Panc1 (cell line): ENCODE measurements around the gene PTAFR. TPM values are rescaled to one million over a fixed set of nuclear protein-coding genes. Genes with fewer than 3 reads are reported as not detected.

Experiments used
- ATAC-seq: fragments of 200-7000 bp; cut with Tn5 transposase; 2 replicates; pipeline ENCODE4 v1.9.1; 2020; ENCODE audit warnings: mild to moderate bottlenecking, moderate library complexity
- BruUV-seq: library from RNA; stranded (reverse); fragments of 400-500 nt; replicated peaks from 2 replicates; lab custom pipeline; 2021; lab: Mats Ljungman, UMichigan
- CTCF ChIA-PET: fragments of 300-600 bp; sonication (Branson Sonifier 250); formaldehyde crosslinking; loops from one replicate; lab custom pipeline; 2022; ENCODE audit warnings: antibody characterized with exemption; lab: Charles Lee
- POLR2A ChIA-PET: fragments of 300-600 bp; sonication (Branson Sonifier 250); formaldehyde crosslinking; loops from one replicate; lab custom pipeline; 2022; ENCODE audit warnings: antibody characterized with exemption; lab: Charles Lee
- DNase-seq: peaks from one replicate; pipeline ENCODE4 v3.0.0-alpha.2; 2010; ENCODE audit warnings: low read depth, low spot score
- H3K27ac ChIP-seq: 2 replicates; pipeline ENCODE4 v1.5.1; 2011; ENCODE audit warnings: mild to moderate bottlenecking, low read length, inconsistent platforms
- H3K27me3 ChIP-seq: fragments of 200-500 bp; sonication (Bioruptor generic); 2 replicates; pipeline ENCODE4 v1.6.0; 2014; ENCODE audit warnings: low read length, inconsistent platforms; ENCODE audit not compliant: control insufficient read depth, insufficient read depth
- H3K36me3 ChIP-seq: fragments of 200-500 bp; sonication (Bioruptor generic); 2 replicates; pipeline ENCODE4 v1.5.1; 2014; ENCODE audit warnings: inconsistent platforms, mild to moderate bottlenecking, low read length, moderate library complexity; ENCODE audit not compliant: control insufficient read depth, insufficient read depth
- H3K4me1 ChIP-seq: 2 replicates; pipeline ENCODE4 v1.5.1; 2011; ENCODE audit warnings: inconsistent platforms, mild to moderate bottlenecking, low read length, moderate library complexity; ENCODE audit not compliant: control insufficient read depth, insufficient read depth
- H3K4me3 ChIP-seq, 2 experiments: 2 replicates each; pipeline ENCODE4 v1.5.1; 2011 to 2012; ENCODE audit warnings: low read depth in 2 of 2, low read length in 2 of 2, mild to moderate bottlenecking in 2 of 2, inconsistent platforms in 1 of 2, moderate library complexity in 1 of 2
- H3K9me3 ChIP-seq: fragments of 200-500 bp; sonication (Bioruptor generic); 2 replicates; pipeline ENCODE4 v1.5.1; 2014; ENCODE audit warnings: low read depth, mild to moderate bottlenecking, inconsistent platforms, low read length, moderate library complexity; ENCODE audit not compliant: control insufficient read depth, insufficient read depth
- POLR2AphosphoS5 ChIP-seq: IDR thresholded peaks from 2 replicates; pipeline ENCODE4 v1.6.1; 2012; ENCODE audit warnings: mild to moderate bottlenecking, low read depth, low read length, moderate library complexity
- SIN3A ChIP-seq: IDR thresholded peaks from 2 replicates; pipeline ENCODE4 v1.6.1; 2012; ENCODE audit warnings: low read depth, mild to moderate bottlenecking, low read length, moderate library complexity, borderline replicate concordance; ENCODE audit not compliant: insufficient read depth
- TCF7L2 ChIP-seq: IDR thresholded peaks from 2 replicates; pipeline ENCODE4 v1.6.1; 2011; ENCODE audit warnings: mild to moderate bottlenecking, low read depth, low read length, inconsistent platforms
- in situ Hi-C: cut with HindIII; loops from 2 replicates; pipeline ENCODE4 v1.10.0; 2016; ENCODE audit warnings: low sequenced_read_pairs, low pct_unique_long_range_greater_than_20kb
- intact Hi-C: fragments of 100-400 bp; cut with micrococcal nuclease; formaldehyde crosslinking; loops from one replicate; pipeline ENCODE4 v1.10.0; 2022; ENCODE audit not compliant: unreplicated experiment
- total RNA-seq: library from RNA; stranded (reverse); gene quantifications from one replicate; pipeline ENCODE4 v1.2.1, GENCODE V29; 2021; ENCODE audit not compliant: unreplicated experiment
- TF ChIP-seq, protein P1 (sequence below), 2 experiments: IDR thresholded peaks; 2 replicates each; pipeline ENCODE4 v1.6.1; 2011 to 2012; ENCODE audit warnings: low read depth in 2 of 2, control low read depth in 1 of 2, low read length in 1 of 2, mild to moderate bottlenecking in 1 of 2, moderate library complexity in 1 of 2; ENCODE audit not compliant: insufficient read depth in 1 of 2
- TF ChIP-seq, protein P2 (sequence below): fragments of 450-650 bp; IDR thresholded peaks from 2 replicates; pipeline ENCODE4 v1.5.1; 2017; ENCODE audit warnings: mild to moderate bottlenecking

The PTAFR gene
- total RNA-seq, 1 experiment from 2014 or later = 0.13 TPM

DNA sequence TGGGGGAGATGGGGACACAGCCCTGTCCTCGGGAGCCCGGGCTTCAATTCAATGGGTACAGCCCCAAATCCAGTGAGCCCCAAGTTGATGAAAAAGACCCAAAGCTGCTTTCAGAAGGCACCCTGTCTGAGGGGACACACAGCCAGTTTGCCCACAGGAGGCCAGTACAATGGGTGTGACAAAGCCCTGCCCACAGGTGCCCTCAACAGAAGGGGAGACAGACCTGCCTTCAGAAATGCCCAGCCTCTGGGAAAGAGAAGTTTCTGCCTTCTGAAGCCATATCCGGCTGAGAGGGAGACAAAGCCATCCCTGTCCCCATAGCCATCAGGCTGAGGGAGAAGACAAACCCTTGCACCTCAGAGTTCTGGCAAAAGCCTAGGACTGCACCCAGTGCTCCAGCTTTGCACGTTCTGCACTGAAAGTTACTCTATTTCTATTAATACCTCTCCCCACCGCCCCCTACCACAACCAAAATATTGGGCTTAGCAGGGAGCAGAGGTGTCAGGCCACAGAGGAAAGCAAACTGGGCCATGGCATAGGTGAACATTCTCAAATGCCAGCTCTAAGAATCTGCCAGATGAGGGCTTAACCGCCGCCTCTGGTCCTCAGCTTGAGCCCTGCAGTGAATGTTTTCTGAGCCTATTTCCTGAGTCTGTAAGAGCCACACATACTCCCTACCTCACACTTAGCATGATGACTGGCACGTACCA lies 18.0 kb upstream of the PTAFR start:
- H3K36me3 ChIP-seq = peaks cover 2% of the 10 kb centered on the region; the same call in 1 of the 2 replicates
- TF ChIP-seq POLR2AphosphoS5 = no peak
- no peak for TF ChIP-seq TCF7L2
- no peak for TF ChIP-seq SIN3A
- TF ChIP-seq, protein P1, sequence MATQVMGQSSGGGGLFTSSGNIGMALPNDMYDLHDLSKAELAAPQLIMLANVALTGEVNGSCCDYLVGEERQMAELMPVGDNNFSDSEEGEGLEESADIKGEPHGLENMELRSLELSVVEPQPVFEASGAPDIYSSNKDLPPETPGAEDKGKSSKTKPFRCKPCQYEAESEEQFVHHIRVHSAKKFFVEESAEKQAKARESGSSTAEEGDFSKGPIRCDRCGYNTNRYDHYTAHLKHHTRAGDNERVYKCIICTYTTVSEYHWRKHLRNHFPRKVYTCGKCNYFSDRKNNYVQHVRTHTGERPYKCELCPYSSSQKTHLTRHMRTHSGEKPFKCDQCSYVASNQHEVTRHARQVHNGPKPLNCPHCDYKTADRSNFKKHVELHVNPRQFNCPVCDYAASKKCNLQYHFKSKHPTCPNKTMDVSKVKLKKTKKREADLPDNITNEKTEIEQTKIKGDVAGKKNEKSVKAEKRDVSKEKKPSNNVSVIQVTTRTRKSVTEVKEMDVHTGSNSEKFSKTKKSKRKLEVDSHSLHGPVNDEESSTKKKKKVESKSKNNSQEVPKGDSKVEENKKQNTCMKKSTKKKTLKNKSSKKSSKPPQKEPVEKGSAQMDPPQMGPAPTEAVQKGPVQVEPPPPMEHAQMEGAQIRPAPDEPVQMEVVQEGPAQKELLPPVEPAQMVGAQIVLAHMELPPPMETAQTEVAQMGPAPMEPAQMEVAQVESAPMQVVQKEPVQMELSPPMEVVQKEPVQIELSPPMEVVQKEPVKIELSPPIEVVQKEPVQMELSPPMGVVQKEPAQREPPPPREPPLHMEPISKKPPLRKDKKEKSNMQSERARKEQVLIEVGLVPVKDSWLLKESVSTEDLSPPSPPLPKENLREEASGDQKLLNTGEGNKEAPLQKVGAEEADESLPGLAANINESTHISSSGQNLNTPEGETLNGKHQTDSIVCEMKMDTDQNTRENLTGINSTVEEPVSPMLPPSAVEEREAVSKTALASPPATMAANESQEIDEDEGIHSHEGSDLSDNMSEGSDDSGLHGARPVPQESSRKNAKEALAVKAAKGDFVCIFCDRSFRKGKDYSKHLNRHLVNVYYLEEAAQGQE (IDR thresholded peaks at IDR 0.05; ENCODE audit: insufficient read depth in 1 of 2, low read depth in 2 of 2, low read length in 1 of 2) = no peak
- TF ChIP-seq, protein P2, sequence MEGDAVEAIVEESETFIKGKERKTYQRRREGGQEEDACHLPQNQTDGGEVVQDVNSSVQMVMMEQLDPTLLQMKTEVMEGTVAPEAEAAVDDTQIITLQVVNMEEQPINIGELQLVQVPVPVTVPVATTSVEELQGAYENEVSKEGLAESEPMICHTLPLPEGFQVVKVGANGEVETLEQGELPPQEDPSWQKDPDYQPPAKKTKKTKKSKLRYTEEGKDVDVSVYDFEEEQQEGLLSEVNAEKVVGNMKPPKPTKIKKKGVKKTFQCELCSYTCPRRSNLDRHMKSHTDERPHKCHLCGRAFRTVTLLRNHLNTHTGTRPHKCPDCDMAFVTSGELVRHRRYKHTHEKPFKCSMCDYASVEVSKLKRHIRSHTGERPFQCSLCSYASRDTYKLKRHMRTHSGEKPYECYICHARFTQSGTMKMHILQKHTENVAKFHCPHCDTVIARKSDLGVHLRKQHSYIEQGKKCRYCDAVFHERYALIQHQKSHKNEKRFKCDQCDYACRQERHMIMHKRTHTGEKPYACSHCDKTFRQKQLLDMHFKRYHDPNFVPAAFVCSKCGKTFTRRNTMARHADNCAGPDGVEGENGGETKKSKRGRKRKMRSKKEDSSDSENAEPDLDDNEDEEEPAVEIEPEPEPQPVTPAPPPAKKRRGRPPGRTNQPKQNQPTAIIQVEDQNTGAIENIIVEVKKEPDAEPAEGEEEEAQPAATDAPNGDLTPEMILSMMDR = no peak
- H3K4me3 ChIP-seq = no peak overlapping the region
- POLR2A ChIA-PET = no interaction called here
- CTCF ChIA-PET = no interaction called here
- intact Hi-C loops = no loop called here
- peak; percentile 33; the same call in 1 of the 2 replicates for ATAC-seq
- no TSS peak for BruUV-seq
- H3K9me3 ChIP-seq = no peaks in the 10 kb centered on the region
- no peaks in the 10 kb centered on the region for H3K27me3 ChIP-seq
- in situ Hi-C loops = no loop called here
- peaks cover 4% of the 10 kb centered on the region; the same call in 1 of the 2 replicates for H3K4me1 ChIP-seq
- H3K27ac ChIP-seq = no peak overlapping the region
- no peak for DNase-seq

DNA sequence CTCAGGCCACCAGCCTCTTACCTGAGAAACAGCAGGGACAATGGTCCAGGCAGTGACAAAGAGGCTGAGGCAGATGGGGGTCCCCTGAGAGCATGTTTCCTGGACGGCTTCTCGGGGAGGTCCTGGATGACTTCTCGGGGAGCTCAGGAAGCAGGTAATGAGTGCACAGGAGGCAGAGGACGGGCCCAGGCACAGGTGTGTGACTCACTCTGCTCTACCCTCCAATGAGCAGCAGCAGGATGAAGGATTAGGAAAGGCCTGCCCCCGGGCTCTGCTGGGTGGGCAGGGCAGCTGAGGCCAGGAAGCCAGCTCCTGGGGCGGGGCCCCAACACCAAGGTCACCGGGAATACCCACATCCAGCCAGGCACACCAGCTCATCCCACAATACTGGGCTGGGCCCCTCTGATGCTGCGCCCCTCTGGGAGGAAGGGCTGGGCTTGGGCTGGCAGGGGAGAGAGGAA lies 17.2 kb upstream of the PTAFR start:
- Histone ChIP-seq H3K9me3 (no peaks in the 10 kb centered on the region), H3K36me3 (no peaks in the 10 kb centered on the region), H3K4me1 (peaks cover 4% of the 10 kb centered on the region; the same call in 1 of the 2 replicates), H3K27ac (no peak overlapping the region), H3K4me3 (no peak overlapping the region), H3K27me3 (no peaks in the 10 kb centered on the region)
- POLR2A ChIA-PET = no interaction called here
- CTCF ChIA-PET = no interaction called here
- BruUV-seq = no TSS peak
- ATAC-seq (0 out of 2 replicates have a peak, but pooled peaks have one; percentile 7), DNase-seq (no peak)
- TF ChIP-seq, protein P2 = no peak
- TF ChIP-seq POLR2AphosphoS5 = no peak
- TF ChIP-seq TCF7L2 = no peak
- no peak for TF ChIP-seq SIN3A
- TF ChIP-seq, protein P1 (IDR thresholded peaks at IDR 0.05; ENCODE audit: insufficient read depth in 1 of 2, low read depth in 2 of 2, low read length in 1 of 2) = no peak
- intact Hi-C loops (no loop called here), in situ Hi-C loops (no loop called here)
